ENCODE data around the gene TAS2R7. TPM values are rescaled to one million over a fixed set of nuclear protein-coding genes. Genes with fewer than 3 reads are reported as not detected.
"Not testable (repeated sequence)": the region's sequence is repeated elsewhere in the genome, so short reads cannot be mapped to it uniquely, and the experiment has no call there.

Gene TAS2R7
- total RNA-seq, 2 donors from 2014 or later, result not detected

- 67 to 71% methylated on average over 3 of the region's 3 CpGs for WGBS, 2 donors
- no peaks in the 10 kb centered on the region for H3K27me3 ChIP-seq
- H3K9me3 ChIP-seq, result no peaks in the 10 kb centered on the region
- H3K4me3 ChIP-seq, result no peak overlapping the region
- ATAC-seq, result no peak
- H3K27ac ChIP-seq, result no peak overlapping the region
- H3K36me3 ChIP-seq (replicated peaks in 1 of 2; ENCODE audit: insufficient read depth in 1 of 2, low read depth in 2 of 2), result no peaks in the 10 kb centered on the region
- TF ChIP-seq CTCF (IDR thresholded peaks at IDR 0.05) (no peak), POLR2A (IDR thresholded peaks at IDR 0.05) (no peak)
- intact Hi-C loops (cut with DNase I), result no loop called here
- H3K4me1 ChIP-seq, result no peaks in the 10 kb centered on the region
- no peak for DNase-seq
Measured at GRCh38 chr12:10811883-10812536, 9.6 kb upstream of the TAS2R7 start.

GRCh38 chr12:10810068-10810467 lies 7.6 kb upstream of the TAS2R7 start, which contains the start of gene TAS2R9:
Gene TAS2R9 (minus strand): TSS chr12:10810168. CDS start chr12:10810075, 93 bp downstream.
- TF ChIP-seq CTCF (IDR thresholded peaks at IDR 0.05) (no peak), POLR2A (IDR thresholded peaks at IDR 0.05) (no peak)
- Histone ChIP-seq H3K9me3 (no peaks in the 10 kb centered on the region), H3K27ac (no peak within 1 kb of the TSS), H3K27me3 (no peaks in the 10 kb centered on the region), H3K4me1 (no peaks in the 10 kb centered on the region), H3K36me3 (replicated peaks in 1 of 2; ENCODE audit: insufficient read depth in 1 of 2, low read depth in 2 of 2) (no peaks in the 10 kb centered on the region), H3K4me3 (no peak within 1 kb of the TSS)
- intact Hi-C loops (cut with DNase I), result no loop called here
- DNase-seq, result no peak
- ATAC-seq, result no peak

DNA sequence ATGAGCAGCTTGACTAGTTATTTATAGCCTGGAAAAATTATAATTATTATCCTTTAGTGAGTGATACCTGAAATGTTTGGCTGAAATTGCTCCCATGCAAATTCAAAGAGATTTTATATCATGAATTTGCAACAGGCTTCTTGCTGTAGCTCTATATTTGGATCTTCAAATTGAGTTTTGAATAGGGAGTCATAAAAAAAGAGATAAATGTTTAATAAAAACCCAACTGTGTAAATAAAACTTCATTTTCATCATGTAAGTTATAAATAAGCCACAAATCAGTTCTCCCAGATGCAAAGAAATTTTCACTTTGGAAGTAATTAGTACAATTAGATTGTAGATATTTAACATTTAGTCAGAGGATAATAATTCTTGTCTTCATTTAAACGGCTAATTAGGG lies 4.8 kb upstream of the TAS2R7 start, which contains the start of gene TAS2R8:
Gene TAS2R8, minus strand, starts transcription at position 101 of the 400 bp plus-strand sequence. CDS start 306 bp downstream, outside the sequence.
- H3K4me1 ChIP-seq, result no peaks in the 10 kb centered on the region
- DNase-seq, result no peak
- no peak within 1 kb of the TSS for H3K4me3 ChIP-seq
- no peaks in the 10 kb centered on the region for H3K27me3 ChIP-seq
- ATAC-seq, result no peak
- H3K27ac ChIP-seq, result no peak within 1 kb of the TSS
- H3K36me3 ChIP-seq (replicated peaks in 1 of 2; ENCODE audit: insufficient read depth in 1 of 2, low read depth in 2 of 2), result no peaks in the 10 kb centered on the region
- no peaks in the 10 kb centered on the region for H3K9me3 ChIP-seq
- no peak for TF ChIP-seq CTCF (IDR thresholded peaks at IDR 0.05)
- no peak for TF ChIP-seq POLR2A (IDR thresholded peaks at IDR 0.05)
- intact Hi-C loops (cut with DNase I), result no loop called here
- WGBS, 2 donors, result 46% methylated on average over 1 of the region's 1 CpG

DNA sequence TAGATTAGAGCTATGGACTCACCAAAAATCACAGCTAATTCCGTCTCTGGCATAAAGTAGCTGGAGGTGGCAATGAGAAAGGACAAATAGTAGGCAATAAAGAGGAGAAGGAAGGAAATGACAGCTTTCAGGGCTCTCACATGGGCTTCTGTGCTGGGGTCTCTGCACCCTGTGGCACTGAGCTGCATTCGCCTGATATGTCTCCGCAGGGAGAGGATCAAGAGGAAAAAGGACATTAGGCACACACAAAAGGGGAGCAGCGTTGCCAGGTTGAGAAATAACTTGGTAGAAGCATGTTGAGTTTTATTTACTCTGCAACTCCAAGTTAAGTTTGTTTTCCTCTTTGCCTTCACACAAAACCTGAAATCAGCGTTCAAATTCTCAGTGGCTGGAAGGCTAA lies 686 bp downstream of the TAS2R7 start:
- no peak for TF ChIP-seq POLR2A (IDR thresholded peaks at IDR 0.05)
- TF ChIP-seq CTCF (IDR thresholded peaks at IDR 0.05), result no peak
- H3K9me3 ChIP-seq, result no peaks in the 10 kb centered on the region
- H3K4me3 ChIP-seq, result no peak overlapping the region
- H3K27ac ChIP-seq, result no peak overlapping the region
- H3K36me3 ChIP-seq (replicated peaks in 1 of 2; ENCODE audit: insufficient read depth in 1 of 2, low read depth in 2 of 2), result no peaks in the 10 kb centered on the region
- no peaks in the 10 kb centered on the region for H3K27me3 ChIP-seq
- intact Hi-C loops (cut with DNase I), result no loop called here
- H3K4me1 ChIP-seq, result no peaks in the 10 kb centered on the region
- ATAC-seq (no peak), DNase-seq (no peak)
- 32 to 34% methylated on average over 5 of the region's 5 CpGs for WGBS, 2 donors

- Histone ChIP-seq H3K27me3 (no peaks in the 10 kb centered on the region), H3K27ac (no peak overlapping the region), H3K4me1 (no peaks in the 10 kb centered on the region), H3K36me3 (replicated peaks in 1 of 2; ENCODE audit: insufficient read depth in 1 of 2, low read depth in 2 of 2) (no peaks in the 10 kb centered on the region), H3K9me3 (no peaks in the 10 kb centered on the region), H3K4me3 (no peak overlapping the region)
- TF ChIP-seq POLR2A (IDR thresholded peaks at IDR 0.05) (no peak), CTCF (IDR thresholded peaks at IDR 0.05) (no peak)
- DNase-seq (no peak), ATAC-seq (no peak)
- WGBS, 2 donors, result 13 to 17% methylated on average over 2 of the region's 2 CpGs
- intact Hi-C loops (cut with DNase I), result no loop called here
Measured at GRCh38 chr12:10794222-10794621, 8.2 kb downstream of the TAS2R7 start.

- H3K36me3 ChIP-seq (replicated peaks in 1 of 2; ENCODE audit: insufficient read depth in 1 of 2, low read depth in 2 of 2); H3K27ac ChIP-seq; intact Hi-C loops (cut with DNase I); ATAC-seq; H3K9me3 ChIP-seq; H3K27me3 ChIP-seq; H3K4me1 ChIP-seq; H3K4me3 ChIP-seq; DNase-seq: not testable (repeated sequence)
- 83 to 87% methylated on average over 4 of the region's 4 CpGs for WGBS, 2 donors
Measured at GRCh38 chr12:10791769-10792168, 10.7 kb downstream of the TAS2R7 start.

All from body of pancreas (tissue), 4 donors.